ENCODE measurements around the gene PIEZO2. TPM values are rescaled to one million over a fixed set of nuclear protein-coding genes. Genes with fewer than 3 reads are reported as not detected.

Gene PIEZO2
- total and polyA plus RNA-seq, 2 of the 8 experiments (the other 6 are each of a cell fraction or from before 2014, with no cell fraction given), result 4.7 to 16.5 TPM

DNA sequence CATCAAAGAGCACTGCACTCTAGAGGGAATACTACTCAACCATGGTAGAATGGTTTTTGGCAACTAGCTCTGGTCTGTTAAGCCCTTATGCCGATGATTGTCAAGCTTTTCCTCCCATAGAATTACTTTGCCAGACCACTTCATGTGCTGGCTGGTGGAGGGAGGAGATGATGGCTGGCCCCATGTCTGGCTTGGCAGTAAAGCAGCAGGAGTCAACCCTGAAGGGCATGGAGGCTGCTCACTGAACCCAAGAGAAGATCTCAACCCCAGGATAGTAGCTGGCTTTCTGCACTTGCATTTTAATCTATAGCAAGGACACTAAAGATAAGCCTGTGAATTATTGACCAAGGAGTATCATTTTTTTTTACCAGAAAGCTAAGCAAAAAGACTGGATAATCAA lies 309.9 kb downstream of the PIEZO2 start:
- no peak overlapping the region for H2BK12ac ChIP-seq (ENCODE audit: low read depth, low read length)
- DNase-seq (ENCODE audit: low read depth in 1 of 2, low spot score in 2 of 2) (no peak), FAIRE-seq (no peak)
- 92% methylated on average over 1 of the region's 1 CpG; no CpG with 5 or more reads in 1 of the 2 experiments for WGBS, 2 experiments (ENCODE audit: extremely low coverage in 1 of 2, insufficient coverage in 1 of 2, insufficient read length in 1 of 2, insufficient replicate concordance in 2 of 2, low coverage in 1 of 2, low lambda C conversion rate in 2 of 2, missing lambda C conversion rate in 1 of 2)
- no peak overlapping the region for H3K27ac ChIP-seq (ENCODE audit: low read depth, low read length)
- no peaks in the 10 kb centered on the region for H3K79me1 ChIP-seq (ENCODE audit: low read depth, low read length)
- H3K4me2 ChIP-seq (ENCODE audit: insufficient read depth in 1 of 2, low read depth in 2 of 2, low read length in 2 of 2), result no peak overlapping the region
- ChIA-PET CTCF (ENCODE audit: partially characterized antibody) (interaction anchor here (1.5 to 2.9 kb wide), 2 partner anchors 12 to 307 kb away, joined by 3 to 14 read pairs; no protein-coding TSS in a partner anchor), POLR2A (ENCODE audit: partially characterized antibody) (no interaction called here)
- H4K8ac ChIP-seq (ENCODE audit: extremely low read depth, insufficient read depth, low read length), result no peak overlapping the region
- H3K9me3 ChIP-seq (ENCODE audit: insufficient read depth in 2 of 2, low read depth in 1 of 2, low read length in 1 of 2), result no peaks in the 10 kb centered on the region
- no peaks in the 10 kb centered on the region for H3K4me1 ChIP-seq (replicated peaks in 1 of 4; ENCODE audit: control insufficient read depth in 3 of 4, insufficient read depth in 4 of 4, low read length in 3 of 4)
- no peaks in the 10 kb centered on the region for H3K36me3 ChIP-seq (ENCODE audit: control insufficient read depth in 2 of 4, insufficient read depth in 4 of 4, low read length in 3 of 4)
- no peak overlapping the region for H3K4ac ChIP-seq (replicated peaks; ENCODE audit: insufficient read length, low read depth, low read length)
- no peak overlapping the region for H2BK15ac ChIP-seq (ENCODE audit: low read length)
- H2BK5ac ChIP-seq (ENCODE audit: low read depth, low read length), result no peak overlapping the region
- H3K79me2 ChIP-seq (ENCODE audit: control insufficient read depth in 1 of 2, insufficient read depth in 2 of 2, low read length in 2 of 2), result no peaks in the 10 kb centered on the region
- peaks cover 0 to 1% (median 0%) of the 10 kb centered on the region in 4 experiments; a peak in 1 of 7 replicates for H3K27me3 ChIP-seq (replicated peaks in 1 of 4; ENCODE audit: control insufficient read depth in 3 of 4, extremely low read depth in 1 of 4, insufficient read depth in 3 of 4, low read length in 3 of 4)
- H3K23me2 ChIP-seq (ENCODE audit: low read depth, low read length), result no peaks in the 10 kb centered on the region
- H4K91ac ChIP-seq (replicated peaks; ENCODE audit: insufficient read length, low read length), result no peak overlapping the region
- H2AFZ ChIP-seq (ENCODE audit: low read length), result no peak overlapping the region
- H3K9ac ChIP-seq (replicated peaks in 1 of 4; ENCODE audit: extremely low read depth in 1 of 4, low read depth in 3 of 4, low read length in 3 of 4), result no peak overlapping the region
- H3K4me3 ChIP-seq (ENCODE audit: extremely low read depth in 1 of 4, insufficient read depth in 2 of 4, low read depth in 3 of 4, low read length in 4 of 4), result no peak overlapping the region
- no peak overlapping the region for H3K23ac ChIP-seq (ENCODE audit: insufficient read length)
- no peak overlapping the region for H3K18ac ChIP-seq (ENCODE audit: extremely low read depth, low read length)
- no peak overlapping the region for H4K5ac ChIP-seq (ENCODE audit: insufficient read length, low read depth, low read length)
- H4K20me1 ChIP-seq (replicated peaks in 1 of 2; ENCODE audit: control insufficient read depth in 1 of 2, insufficient read depth in 2 of 2, low read length in 2 of 2), result no peaks in the 10 kb centered on the region
- H3K56ac ChIP-seq (replicated peaks; ENCODE audit: insufficient read length, low read depth, low read length), result no peak overlapping the region
- H3K14ac ChIP-seq (ENCODE audit: insufficient read length), result no peak overlapping the region
- H2AK5ac ChIP-seq (ENCODE audit: low read depth, low read length), result no peak overlapping the region
- no peak for TF ChIP-seq SIN3A (conservative IDR thresholded peaks at IDR 0.05 in 1 of 2, IDR thresholded peaks at IDR 0.05 in 1 of 2; ENCODE audit: low read depth in 1 of 2, low read length in 2 of 2)
- TF ChIP-seq POLR2AphosphoS5 (IDR thresholded peaks at IDR 0.05; ENCODE audit: low read depth, low read length), result no peak
- TF ChIP-seq, protein P1, sequence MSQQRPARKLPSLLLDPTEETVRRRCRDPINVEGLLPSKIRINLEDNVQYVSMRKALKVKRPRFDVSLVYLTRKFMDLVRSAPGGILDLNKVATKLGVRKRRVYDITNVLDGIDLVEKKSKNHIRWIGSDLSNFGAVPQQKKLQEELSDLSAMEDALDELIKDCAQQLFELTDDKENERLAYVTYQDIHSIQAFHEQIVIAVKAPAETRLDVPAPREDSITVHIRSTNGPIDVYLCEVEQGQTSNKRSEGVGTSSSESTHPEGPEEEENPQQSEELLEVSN (IDR thresholded peaks at IDR 0.05), result no peak
- no peak for TF ChIP-seq BACH1 (IDR thresholded peaks at IDR 0.05; ENCODE audit: low read length)
- TF ChIP-seq GABPA (IDR thresholded peaks at IDR 0.05; ENCODE audit: borderline replicate concordance, insufficient read depth, low read length), result no peak
- TF ChIP-seq POLR2A (IDR thresholded peaks at IDR 0.05; ENCODE audit: control extremely low read depth in 1 of 2, low read depth in 2 of 2, low read length in 2 of 2), result no peak
- no peak for TF ChIP-seq RAD21 (IDR thresholded peaks at IDR 0.05 in 1 of 2, conservative IDR thresholded peaks at IDR 0.05 in 1 of 2; ENCODE audit: low read depth in 2 of 2, low read length in 2 of 2)
- no peak for TF ChIP-seq MAFK (IDR thresholded peaks at IDR 0.05; ENCODE audit: low read depth, low read length)
- no peak overlapping the region for H2BK20ac ChIP-seq (ENCODE audit: low read length)
- no peak overlapping the region for H2BK120ac ChIP-seq (replicated peaks; ENCODE audit: low read depth, low read length)
